Right lobe of liver (tissue), 6 donors: Measurements from ENCODE around the gene BICDL2. TPM values are rescaled to one million over a fixed set of nuclear protein-coding genes. Genes with fewer than 3 reads are reported as not detected.

Source experiments
- ATAC-seq, 4 donors: fragments of 200-7000 bp; cut with Tn5 transposase; one replicate each; pipeline ENCODE4 v1.9.1; 2020; ENCODE audit warnings: mild to moderate bottlenecking in 4 of 4, moderate library complexity in 4 of 4
- DNase-seq, 3 donors: peaks; one replicate each; pipeline ENCODE4 v3.0.0-alpha.2; 2020
- H3K27ac ChIP-seq, 3 donors: fragments of 200-600 bp; one replicate each; pipeline ENCODE4 v1.8.0; 2022
- H3K27me3 ChIP-seq, 2 donors: fragments of 200-600 bp; one replicate each; pipeline ENCODE4 v1.8.0; 2022
- H3K36me3 ChIP-seq, 4 donors: fragments of 200-600 bp; sonication (generic) in 1 of 4; one replicate each; pipeline versions ENCODE4 v1.5.1 to v1.8.0; 2017 to 2022; ENCODE audit warnings: control low read depth in 1 of 4
- H3K4me1 ChIP-seq, 4 donors: fragments of 200-600 bp; sonication (generic) in 1 of 4; one replicate each; pipeline versions ENCODE4 v1.5.1 to v1.8.0; 2017 to 2022; ENCODE audit warnings: control low read depth in 1 of 4
- H3K4me3 ChIP-seq, 3 donors: fragments of 200-600 bp; one replicate each; pipeline ENCODE4 v1.8.0; 2022
- H3K9me3 ChIP-seq, 4 donors: fragments of 200-600 bp; sonication (generic) in 1 of 4; one replicate each; pipeline versions ENCODE4 v1.5.1 to v1.8.0; 2017 to 2022; ENCODE audit warnings: control low read depth in 1 of 4
- CTCF ChIP-seq, 4 donors: fragments of 200-600 bp in 3 of 4; fragments of 450-650 bp in 1 of 4; IDR thresholded peaks; one replicate each; pipeline versions ENCODE4 v1.5.1 to v1.8.0; 2016 to 2022; ENCODE audit warnings: antibody characterized with exemption in 4 of 4, mild to moderate bottlenecking in 2 of 4
- POLR2A ChIP-seq: fragments of 450-650 bp; IDR thresholded peaks from one replicate; pipeline ENCODE4 v1.6.1; 2017; ENCODE audit warnings: antibody characterized with exemption, mild to moderate bottlenecking
- WGBS: methylation state at CpG from one replicate; pipeline ENCODE4 v1.1.6; 2018; ENCODE audit warnings: low coverage, low lambda C conversion rate; ENCODE audit not compliant: insufficient coverage; ENCODE audit errors: missing lambda C conversion rate; 5-methylcytosine and 5-hydroxymethylcytosine counted together
- intact Hi-C, 2 donors: fragments of 100-400 bp; cut with DNase I; formaldehyde crosslinking; loops; one replicate each; pipeline versions ENCODE4 v1.11.2 to v1.14.1; 2022
- total RNA-seq, 6 experiments: library from RNA; depleted of rRNA in 2 of 6; stranded (reverse); fragments of >200 nt in 2 of 6; fragmentation: NEBNext Ultra II Directional in 3 of 6; extraction: Animal tissue kit (Norgen Biotek cat#: 25700) in 3 of 6; gene quantifications; one replicate each; pipeline versions ENCODE4 v1.1.0 to v1.2.4, GENCODE V29; 2016 to 2023
- donor health status: DM: no; HTN: yes; CAD: no.
- donor health status: DM: no; HTN: no; CAD: no.
- donor health status: DM: no; HTN: no; CAD: no.
- donor health status: DM: no; HTN: yes; CAD: no.
- donor health status: DM: no; HTN: yes; CAD: no.

The BICDL2 gene
- total RNA-seq, 6 experiments from 2014 or later, result 0.11 to 0.58 (median 0.48) TPM; not detected in 1

GRCh38 chr16:3022684-3023414, 13.9 kb downstream of the BICDL2 start:
- Histone ChIP-seq H3K27ac (peak overlapping the region; percentile 84 to 95 (median 91)), H3K36me3 (peaks cover 0 to 6% (median 0%) of the 10 kb centered on the region in 4 donors), H3K4me1 (peaks cover 0 to 30% (median 14%) of the 10 kb centered on the region in 4 donors), H3K9me3 (no peaks in the 10 kb centered on the region), H3K4me3 (peak overlapping the region in 2 of 3 donors; percentile 59 to 67), H3K27me3 (no peaks in the 10 kb centered on the region)
- TF ChIP-seq CTCF (IDR thresholded peaks at IDR 0.05) (peak in 1 of 4 donors; percentile 2), POLR2A (no peak)
- no peak for DNase-seq
- 49% methylated on average over 7 of the region's 8 CpGs for WGBS
- peak in 1 of 4 donors; percentile 0 for ATAC-seq
- intact Hi-C loops, result no loop called here

- Histone ChIP-seq H3K4me1 (peaks cover 0 to 28% (median 14%) of the 10 kb centered on the region in 4 donors), H3K36me3 (peaks cover 0 to 6% (median 0%) of the 10 kb centered on the region in 4 donors), H3K27me3 (no peaks in the 10 kb centered on the region), H3K4me3 (peak overlapping the region in 1 of 3 donors; percentile 84), H3K9me3 (no peaks in the 10 kb centered on the region), H3K27ac (peak overlapping the region; percentile 84 to 95 (median 91))
- intact Hi-C loops, result no loop called here
- DNase-seq (peak in 1 of 3 donors; percentile 85), ATAC-seq (peak in 1 of 4 donors; percentile 31)
- no peak for TF ChIP-seq POLR2A
- no peak for TF ChIP-seq CTCF (IDR thresholded peaks at IDR 0.05)
- WGBS, result 60% methylated on average over 4 of the region's 8 CpGs
Measured at GRCh38 chr16:3022208-3022683, 14.5 kb downstream of the BICDL2 start.

GRCh38 chr16:3021449-3022207, 15.1 kb downstream of the BICDL2 start:
- H3K4me3 ChIP-seq, result peak overlapping the region; percentile 64 to 84 (median 74)
- no peaks in the 10 kb centered on the region for H3K27me3 ChIP-seq
- H3K36me3 ChIP-seq, result peaks cover 0 to 6% (median 0%) of the 10 kb centered on the region in 4 donors
- WGBS, result 9% methylated on average over 11 of the region's 25 CpGs
- ATAC-seq (peak; percentile 41 to 52 (median 46)), DNase-seq (peak; percentile 80 to 88 (median 83))
- peaks cover 0 to 28% (median 14%) of the 10 kb centered on the region in 4 donors for H3K4me1 ChIP-seq
- H3K9me3 ChIP-seq, result no peaks in the 10 kb centered on the region
- intact Hi-C loops, result no loop called here
- TF ChIP-seq CTCF (IDR thresholded peaks at IDR 0.05) (peak in 3 of 4 donors; percentile 32 to 37 (median 37)), POLR2A (no peak)
- H3K27ac ChIP-seq, result peak overlapping the region; percentile 84 to 95 (median 91)

- Histone ChIP-seq H3K9me3 (no peaks in the 10 kb centered on the region), H3K27me3 (no peaks in the 10 kb centered on the region), H3K27ac (peak overlapping the region; percentile 84 to 95 (median 91)), H3K36me3 (peaks cover 0 to 1% (median 0%) of the 10 kb centered on the region in 4 donors), H3K4me3 (peak overlapping the region; percentile 64 to 84 (median 74)), H3K4me1 (peaks cover 0 to 28% (median 14%) of the 10 kb centered on the region in 4 donors)
- WGBS, result under 1% methylated on average over 32 of the region's 57 CpGs
- peak in 2 of 3 donors; percentile 74 to 91 for DNase-seq
- peak; percentile 29 to 50 (median 36) for ATAC-seq
- no peak for TF ChIP-seq CTCF (IDR thresholded peaks at IDR 0.05)
- peak; percentile 63 for TF ChIP-seq POLR2A
- intact Hi-C loops, result no loop called here
Measured at GRCh38 chr16:3020604-3021448, 15.9 kb downstream of the BICDL2 start.
